GM04504 (cell line): ENCODE measurements around the gene CPE.

Experiments
- DNase-seq: peaks from one replicate; pipeline ENCODE4 v3.0.0-alpha.2; 2012; ENCODE audit warnings: low read depth

Gene CPE

DNA sequence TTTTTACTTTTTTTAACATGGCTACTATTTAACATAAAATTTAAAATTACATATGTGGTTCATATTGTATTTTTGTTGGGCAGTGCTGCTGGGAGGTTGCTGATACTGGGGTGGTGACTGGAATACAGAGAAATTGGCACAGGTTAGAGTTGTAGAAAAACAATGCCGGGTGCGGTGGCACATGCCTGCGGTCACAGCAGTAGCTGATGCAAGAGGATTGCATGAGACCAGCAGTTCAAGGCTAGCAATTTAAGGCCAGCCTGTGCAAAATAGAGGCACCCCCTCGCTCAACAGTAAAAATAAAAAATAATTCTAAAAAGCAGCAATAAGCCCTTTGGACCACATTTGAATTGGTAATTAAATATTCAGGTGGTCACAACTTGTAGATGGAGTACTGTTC lies 11.8 kb upstream of the CPE start:
- no peak for DNase-seq

DNA sequence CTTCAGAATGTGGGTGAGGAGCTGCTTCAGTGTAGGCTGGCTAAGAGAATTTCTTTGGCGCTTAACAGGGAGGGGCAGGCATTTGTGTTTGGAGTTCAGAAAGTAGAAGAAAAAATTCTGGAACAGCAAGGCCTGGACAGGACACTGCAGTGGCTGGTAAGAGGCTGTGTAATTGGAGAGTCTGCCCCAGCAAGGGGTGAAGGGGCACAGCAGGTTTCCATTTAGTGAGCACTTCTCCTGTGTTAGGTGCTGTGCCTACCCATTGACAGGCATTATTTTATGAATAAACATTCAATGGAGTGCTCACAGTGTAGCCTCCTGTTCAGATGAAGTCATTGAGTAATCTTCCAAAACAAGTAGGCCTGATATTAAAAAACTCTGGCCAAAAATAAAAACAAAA lies 10.7 kb upstream of the CPE start:
- no peak for DNase-seq

DNA sequence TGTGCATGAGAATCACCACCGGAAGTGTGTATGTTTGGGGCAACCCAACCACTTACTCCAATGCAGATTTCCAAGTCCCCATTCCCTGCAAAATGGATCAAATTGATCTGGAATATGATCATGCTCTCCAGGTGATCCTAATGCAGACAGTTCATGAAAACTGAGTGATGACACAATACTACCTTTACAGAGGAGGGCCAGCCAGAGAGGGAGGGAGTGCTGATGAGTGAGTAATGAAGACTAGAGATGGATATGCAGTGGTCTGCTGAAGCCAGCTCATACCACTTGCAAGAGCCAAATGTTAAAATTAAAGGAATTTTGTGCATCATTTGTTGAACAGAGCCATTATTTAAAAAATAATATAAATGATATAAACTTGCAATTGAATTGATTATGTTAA lies 10.2 kb upstream of the CPE start:
- no peak for DNase-seq

DNA sequence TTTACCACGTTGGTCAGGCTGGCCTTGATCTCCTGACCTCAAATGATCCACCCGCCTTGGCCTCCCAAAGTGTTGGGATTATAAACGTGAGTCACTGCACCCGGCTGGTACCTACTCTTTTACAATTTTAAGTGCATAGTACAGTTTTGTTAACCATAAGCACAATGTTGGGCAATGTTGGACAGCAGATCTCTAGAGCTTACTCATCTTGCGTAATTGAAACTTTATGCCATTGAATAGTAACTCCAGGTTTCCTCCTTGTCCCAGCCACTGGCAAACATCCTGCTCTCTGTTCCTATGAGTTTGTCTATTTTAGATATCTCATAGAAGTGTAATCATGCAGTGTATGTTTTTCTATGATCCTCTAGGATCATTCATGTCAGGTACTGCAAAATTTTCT lies 9.3 kb upstream of the CPE start:
- DNase-seq: no peak

DNA sequence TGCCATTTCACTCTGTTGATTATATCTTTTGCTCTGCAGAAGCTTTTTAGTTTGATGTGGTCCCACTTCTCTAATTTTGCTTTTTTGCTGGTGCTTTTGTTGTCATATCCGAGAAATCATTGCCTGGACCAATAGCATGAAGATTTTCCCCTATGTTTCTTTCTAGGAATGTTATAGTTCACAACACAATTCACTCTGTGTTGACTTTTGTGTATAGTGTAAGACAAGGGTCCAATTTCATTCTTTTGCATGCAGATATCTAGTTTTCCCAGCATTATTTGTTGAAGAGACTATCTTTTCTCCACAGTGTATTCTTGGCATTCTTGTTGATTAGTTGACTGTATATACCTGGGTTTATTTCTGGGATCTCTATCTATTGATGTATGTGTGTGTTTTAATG lies 8.3 kb upstream of the CPE start:
- no peak for DNase-seq

DNA sequence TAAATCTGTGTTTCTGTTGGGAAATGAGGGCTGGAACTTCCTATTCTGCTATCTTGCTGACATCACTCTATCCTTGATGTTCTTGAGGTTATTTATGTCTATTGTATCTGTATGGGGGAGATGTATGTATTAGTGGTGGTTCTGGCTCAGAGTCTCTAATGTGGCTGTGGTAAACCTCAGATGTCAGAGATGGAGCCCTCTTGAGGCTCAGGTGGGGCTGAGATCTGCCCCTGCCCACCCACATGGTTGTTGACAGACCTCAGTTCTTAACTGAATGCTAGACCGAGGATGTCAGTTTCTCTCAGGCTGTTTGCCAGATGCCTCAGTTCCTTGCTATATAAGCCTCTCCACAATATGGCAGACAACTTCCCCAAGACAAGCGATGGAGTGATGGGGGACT lies 3.3 kb upstream of the CPE start:
- no peak for DNase-seq

DNA sequence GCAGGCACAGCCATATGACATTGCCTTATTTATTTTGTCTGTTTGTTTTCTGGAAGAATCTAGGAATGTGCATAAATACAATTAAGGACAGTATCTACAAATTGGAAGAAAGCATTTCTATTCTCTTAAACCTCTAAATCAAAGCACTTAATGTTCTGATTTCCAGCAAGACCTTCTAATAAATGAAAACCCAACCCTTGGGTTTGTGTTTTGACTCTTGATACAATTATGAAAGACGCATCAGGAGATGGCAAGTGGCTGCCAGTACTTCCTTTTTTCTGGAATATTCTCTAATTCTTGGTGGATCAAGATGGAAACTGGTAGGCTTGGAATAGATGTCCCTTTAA lies 437 bp upstream of the CPE start:
- DNase-seq: no peak

DNA sequence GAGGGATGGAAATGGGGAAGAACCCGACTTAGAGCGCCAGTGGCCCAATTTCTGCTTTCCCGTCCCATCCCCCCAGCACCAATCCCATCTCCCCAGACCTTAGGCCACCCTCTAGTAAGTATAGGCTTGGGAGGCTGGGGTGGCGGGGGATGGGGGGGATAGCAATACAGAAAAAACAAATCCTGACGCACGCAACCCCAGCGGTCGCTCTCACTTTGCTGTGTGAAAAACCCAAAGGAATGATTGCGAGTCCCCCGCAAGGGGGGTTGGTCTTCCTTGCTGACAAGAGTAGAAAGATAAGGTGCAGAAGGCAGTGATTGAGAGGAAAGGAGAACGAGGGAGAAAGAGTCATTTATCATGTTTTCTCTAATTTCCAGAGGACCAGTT lies 863 bp downstream of the CPE start:
- DNase-seq: no peak

DNA sequence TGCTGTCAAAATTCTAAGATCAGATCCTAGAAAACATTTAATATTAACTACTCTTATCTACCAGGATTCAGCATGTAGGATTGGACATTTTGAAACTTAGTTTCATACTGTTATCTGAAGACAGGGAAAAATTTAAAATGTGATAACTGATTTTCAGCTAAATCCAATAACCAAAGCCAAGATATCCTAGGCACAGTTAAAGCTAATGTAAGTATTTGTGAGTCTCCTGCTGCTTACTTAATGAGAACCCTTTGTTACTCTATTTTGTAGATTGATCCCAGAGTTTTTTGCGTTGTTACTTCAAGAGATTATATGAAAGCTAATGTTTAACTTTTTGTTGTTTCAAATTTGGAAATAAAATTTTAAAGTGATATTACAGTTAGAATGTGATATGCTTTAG lies 2.0 kb downstream of the CPE start:
- DNase-seq: no peak

DNA sequence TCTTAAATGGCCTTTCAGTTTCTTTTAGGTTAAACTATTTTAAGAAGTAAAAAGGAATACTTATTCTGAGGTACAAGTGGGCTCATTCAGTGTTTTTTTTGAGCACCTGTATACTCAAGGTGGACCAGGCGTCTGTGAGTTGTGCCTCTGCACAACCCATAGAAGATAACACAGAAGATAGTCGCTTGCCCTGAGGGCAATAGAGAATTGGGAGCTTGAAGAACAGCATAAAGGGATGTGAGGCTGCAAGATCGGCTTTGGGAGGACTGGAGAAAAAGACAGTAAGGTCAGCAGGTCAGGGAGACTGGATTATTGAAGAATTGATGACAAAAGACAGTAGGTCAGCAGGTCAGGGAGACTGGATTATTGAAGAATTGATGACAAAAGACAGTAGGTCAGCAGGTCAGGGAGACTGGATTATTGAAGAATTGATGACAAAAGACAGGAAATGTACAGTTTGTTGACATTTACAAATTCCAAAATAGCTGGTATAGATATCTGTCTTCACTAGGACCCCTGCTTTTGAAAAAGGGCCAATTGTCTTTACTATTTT lies 3.1 kb downstream of the CPE start:
- no peak for DNase-seq

DNA sequence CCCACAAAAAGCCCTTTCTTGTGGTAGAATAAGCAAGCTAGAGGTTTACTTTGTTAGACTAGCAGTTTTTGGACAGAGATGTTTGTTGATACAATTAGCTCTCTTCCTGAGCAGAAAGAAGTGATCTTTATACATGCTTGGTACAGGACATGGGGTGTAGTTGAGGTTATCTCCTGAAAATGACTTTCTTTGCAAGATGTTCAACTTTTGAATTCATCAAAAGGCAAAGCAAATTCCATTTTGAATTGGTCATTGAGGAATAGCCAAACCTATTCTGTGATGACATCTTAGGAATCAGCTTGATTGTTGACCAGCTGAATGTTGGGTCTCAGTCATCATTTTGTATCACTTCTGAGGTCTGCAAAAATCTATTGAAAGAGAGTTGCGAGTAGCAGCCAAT lies 3.8 kb downstream of the CPE start:
- no peak for DNase-seq

DNA sequence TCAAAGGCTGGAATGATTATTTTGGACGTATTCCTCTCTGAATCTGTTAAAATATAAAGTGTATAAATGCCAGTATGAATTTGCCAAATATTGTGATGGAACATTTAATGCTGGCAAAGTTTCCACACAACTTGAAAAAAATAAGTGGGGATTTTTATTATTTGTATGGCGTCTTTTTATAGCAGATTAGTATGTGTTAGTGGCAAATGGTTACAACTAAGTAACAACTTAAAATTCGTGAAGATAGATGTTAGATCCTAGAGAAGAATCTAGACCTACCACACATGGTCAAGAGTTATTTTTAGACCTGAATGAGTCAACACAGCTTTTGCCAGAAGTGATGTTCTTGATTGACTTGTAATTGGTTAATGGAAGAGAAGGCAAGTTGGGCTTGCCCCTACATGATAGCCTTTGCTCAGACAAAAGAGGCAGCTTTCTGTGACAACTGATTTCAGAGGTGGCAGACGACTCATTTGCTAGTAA lies 4.8 kb downstream of the CPE start:
- DNase-seq: no peak

DNA sequence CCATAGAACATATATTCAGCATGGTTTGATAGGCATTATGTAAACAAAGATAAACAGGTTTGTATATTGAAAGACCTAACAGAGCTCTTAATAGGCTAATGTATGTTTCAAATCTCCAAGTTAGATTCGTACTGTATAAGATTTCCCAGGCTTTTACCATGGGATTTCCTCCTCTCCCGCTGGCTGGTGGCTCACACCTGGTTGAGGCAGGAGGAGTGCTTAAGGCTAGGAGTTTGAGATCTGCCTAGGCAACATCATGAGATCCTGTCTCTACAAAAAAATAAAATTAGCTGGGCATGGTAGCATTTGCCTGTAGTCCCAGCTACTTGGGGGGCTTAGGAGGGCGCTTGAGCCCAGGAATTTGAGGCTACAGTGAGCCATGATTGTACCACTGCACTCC lies 5.4 kb downstream of the CPE start:
- no peak for DNase-seq

DNA sequence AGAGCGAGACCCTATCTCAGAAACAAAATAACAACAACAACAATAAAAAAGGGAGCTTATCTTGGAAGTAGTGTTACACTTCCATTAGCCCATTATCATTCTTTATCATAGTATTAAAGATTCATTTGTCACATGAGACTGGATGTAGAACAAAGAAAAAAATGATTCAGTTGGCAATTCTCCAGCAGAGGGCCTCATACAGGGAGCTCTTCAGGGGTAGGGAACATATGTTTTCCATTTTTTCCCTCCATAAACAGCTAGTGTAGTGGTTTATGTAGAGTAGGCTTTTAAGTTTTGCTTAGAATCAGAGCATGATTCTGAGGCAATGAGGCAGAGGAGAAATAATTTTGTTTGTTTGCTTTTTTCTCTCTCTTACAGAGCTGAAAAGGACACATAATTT lies 5.8 kb downstream of the CPE start:
- DNase-seq: no peak

DNA sequence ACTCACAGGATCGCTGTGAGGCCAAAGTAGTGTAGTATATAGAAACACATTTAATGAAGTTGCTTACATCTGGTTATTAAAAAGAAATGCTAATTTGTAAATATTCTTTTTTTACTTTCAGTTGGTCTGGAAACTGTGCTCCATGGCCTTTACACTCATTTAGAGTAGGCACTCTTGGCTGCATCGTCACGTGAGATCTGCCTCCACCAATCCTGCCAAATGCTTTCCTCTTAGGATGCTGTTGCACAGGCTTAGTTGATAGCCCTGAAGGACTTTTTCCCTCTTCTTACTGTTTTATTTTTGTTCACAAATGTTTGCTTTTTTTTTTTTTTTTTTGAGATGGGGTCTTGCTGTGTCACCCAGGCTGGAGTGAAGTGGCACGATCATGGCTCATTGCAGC lies 6.3 kb downstream of the CPE start:
- no peak for DNase-seq

DNA sequence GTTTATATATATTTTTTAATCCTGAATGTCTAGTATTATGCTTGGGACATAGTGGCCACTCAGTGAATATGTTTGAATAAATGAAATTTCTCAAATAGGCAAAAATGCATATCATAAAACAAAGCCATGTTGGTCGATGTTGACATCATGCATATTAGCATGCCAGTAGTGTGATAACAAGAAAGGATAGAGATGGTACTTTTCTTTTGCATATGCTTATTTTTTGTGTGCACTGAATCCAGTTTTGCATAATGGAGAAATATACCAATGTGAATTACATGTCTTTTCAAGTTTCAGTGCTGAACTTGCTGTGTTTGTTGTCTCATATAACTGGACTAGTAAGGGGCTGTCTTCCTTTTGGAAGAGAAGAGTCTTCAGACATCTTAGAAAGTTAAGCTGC lies 7.5 kb downstream of the CPE start:
- DNase-seq: no peak

DNA sequence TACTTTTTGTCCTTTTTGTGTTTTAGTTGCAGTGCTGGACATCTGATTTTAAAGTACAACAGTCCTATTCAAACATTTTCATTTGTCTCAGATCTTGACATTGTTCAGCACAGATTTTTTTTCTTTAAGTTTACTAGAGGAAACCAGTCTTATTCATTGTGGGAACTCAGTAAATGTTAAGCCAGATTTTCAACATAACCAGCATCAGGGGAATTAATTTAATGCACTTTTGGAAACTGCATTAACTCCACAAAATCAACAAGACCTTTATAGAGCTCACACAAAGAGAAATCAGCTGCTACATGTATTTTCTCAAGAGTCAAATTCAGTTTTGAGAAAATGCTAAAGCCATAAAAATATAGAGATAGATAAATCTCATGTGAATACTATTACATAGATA lies 9.9 kb downstream of the CPE start:
- DNase-seq: no peak

DNA sequence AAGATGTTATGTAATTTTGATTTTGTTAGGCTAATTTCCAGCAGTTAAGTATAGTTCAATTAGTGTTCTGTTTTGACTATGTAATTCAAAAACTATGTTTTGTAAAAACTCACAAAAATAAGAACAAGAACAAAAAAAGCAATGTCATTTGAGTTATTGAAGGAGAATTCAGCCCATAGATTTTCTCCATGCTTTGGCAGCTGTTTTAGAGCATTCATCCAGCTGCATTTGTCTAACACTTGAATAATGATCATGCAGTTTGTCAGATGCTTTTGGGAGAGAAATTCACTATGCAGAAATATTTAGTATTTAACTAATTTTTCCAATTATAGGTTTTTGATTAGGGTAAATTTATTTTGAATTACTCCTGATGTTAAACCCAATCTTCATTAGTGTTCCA lies 14.2 kb downstream of the CPE start:
- no peak for DNase-seq

DNA sequence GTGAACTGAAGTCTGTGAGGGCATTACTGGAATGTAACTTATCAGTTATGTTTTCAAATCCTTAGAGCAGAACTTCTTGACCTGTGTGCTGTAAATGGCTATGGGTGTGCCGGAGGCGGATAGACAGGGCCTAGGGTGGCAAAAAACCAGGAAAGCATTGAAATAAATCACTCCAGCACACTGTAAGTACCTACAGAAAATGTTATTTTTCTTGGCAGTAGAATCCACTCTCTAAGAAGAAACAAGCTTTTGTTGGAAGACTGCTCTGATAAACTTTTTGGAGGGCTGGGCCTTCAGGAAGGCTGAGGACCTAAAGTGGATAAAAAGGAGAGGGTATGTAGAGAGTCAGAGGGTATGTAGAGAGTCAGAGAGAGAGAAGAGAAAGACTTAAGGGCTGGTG lies 14.9 kb downstream of the CPE start:
- no peak for DNase-seq

DNA sequence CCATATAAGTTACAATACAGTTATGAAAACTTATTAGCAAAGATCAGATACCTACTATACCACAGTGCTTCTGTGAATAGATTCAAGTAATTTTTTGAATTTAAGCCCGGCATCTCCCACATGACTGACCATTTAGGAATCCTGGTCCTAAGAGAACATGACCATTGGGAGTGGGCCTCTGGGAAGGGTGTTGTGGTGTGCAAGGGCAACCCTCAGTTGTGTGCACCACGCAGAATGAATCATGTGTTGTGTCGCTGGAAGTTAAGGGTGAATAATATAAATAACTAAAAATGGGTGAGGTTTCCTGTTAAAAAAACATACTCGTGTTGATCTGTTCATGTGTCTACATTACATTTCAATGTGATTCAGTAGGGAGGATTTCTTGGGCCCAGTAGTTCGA lies 15.5 kb downstream of the CPE start:
- DNase-seq: no peak

DNA sequence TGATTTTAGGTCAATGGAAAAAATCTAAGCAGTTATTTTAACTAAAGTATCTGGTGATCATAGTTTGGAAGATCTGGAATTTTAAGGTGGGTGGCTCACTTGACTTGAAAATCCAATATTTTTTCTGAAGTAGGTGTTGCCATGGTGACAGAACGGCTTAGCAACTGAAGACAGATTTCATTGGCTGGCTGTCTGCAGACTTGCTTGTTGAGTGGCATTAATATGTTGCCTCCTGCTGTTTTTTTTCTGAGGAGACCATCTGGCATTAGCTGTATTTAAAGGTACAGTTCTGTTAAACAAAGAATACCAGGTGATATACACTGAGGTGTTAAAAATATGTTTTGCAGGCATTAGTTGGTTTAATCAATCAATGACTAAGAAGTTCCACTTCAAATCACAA lies 19.8 kb downstream of the CPE start:
- DNase-seq: no peak

DNA sequence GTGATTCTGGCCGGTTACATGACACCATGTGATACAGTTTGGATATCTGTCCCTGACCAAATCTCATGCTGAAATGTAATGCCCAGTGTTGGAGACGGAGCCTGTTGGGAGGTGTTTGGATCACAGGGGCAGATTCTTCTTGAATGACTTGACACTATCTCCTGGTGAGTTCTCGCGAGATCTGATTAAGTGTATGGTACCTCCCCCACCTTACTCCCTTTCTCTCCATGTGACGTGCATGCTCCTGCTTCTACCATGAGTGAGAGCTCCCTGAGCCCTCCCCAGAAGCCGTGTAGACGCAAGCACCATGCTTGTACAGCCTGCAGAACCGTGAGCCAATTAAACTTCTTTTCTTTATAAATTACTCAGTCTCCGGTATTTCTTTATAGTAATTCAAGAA lies 23.6 kb downstream of the CPE start:
- no peak for DNase-seq

DNA sequence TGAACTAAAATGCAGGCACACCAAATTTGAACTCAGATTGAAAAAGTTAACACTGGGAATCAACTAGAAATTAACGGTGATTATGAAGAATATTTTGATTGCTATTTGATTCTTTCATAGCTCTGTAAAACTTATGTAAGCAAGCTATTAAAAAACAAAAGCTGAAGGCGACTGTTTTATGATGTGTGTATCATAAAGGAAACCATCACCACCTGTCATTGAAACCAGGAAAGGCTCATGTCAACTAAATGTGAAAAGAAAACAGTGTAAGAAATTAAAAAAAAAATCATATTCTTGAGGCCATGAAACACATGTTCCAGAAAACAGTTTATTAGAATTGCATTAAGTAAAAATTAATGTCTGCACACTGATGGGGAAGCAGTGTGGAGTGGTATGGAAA lies 24.2 kb downstream of the CPE start:
- no peak for DNase-seq

DNA sequence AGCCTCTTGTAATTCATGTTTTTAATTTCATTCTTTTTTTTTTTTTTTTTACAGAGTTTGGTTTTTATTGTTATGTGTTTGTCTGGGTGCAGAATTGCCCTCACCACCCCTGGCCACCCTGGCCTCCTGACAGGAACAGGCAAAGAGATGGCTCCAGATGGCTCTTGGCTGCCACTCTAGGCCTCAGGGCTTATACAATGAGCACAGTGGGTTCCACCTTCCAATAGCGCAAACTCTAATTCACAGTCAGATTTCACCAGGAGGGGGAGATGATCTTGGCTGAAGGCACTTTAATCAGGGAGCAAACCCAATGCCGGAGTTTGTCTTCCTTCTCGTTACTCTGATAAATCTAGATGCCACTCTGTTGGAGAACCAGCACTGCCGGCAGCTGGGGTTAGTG lies 24.8 kb downstream of the CPE start:
- no peak for DNase-seq

DNA sequence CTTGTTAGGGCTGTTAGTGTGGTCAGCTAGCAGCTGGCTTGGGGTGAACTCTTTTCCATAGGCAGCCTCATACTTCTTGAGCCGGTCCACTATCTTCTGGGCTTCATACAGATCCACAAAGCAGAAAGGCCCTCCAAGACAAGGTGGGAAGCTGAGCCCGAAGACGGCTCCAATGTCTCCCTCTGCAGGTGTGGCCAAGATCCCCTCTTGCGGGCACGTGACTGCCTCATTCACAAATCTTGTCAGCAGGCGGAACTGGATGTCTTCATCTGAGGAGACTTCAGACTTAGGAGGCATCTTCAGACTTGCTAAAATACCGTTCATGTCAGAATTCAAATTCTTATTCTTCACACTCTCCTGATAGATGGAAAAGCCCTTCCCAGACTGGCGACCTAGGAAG lies 25.3 kb downstream of the CPE start:
- DNase-seq: no peak
